HG02763 (cell line): ENCODE measurements around the gene MINDY4.

Experiments
- ATAC-seq: cut with Tn5 transposase; IDR thresholded peaks from one replicate; pipeline ENCODE4 v1.9.1; 2021; ENCODE audit warnings: mild to moderate bottlenecking, moderate library complexity; ENCODE audit not compliant: unreplicated experiment

Gene MINDY4

GRCh38 chr7:30925913-30926312 lies 154.7 kb downstream of the MINDY4 start:
- ATAC-seq = no peak

GRCh38 chr7:30926313-30926712 lies 155.1 kb downstream of the MINDY4 start:
- ATAC-seq = no peak

GRCh38 chr7:30927040-30927439 lies 155.8 kb downstream of the MINDY4 start:
- ATAC-seq = no peak

- no peak for ATAC-seq
Observed at GRCh38 chr7:30927559-30927958, 156.3 kb downstream of the MINDY4 start.

GRCh38 chr7:30928254-30928872 lies 157.1 kb downstream of the MINDY4 start:
- ATAC-seq = no peak

GRCh38 chr7:30929686-30930085 lies 158.5 kb downstream of the MINDY4 start:
- ATAC-seq = no peak

- no peak for ATAC-seq
Observed at GRCh38 chr7:30930621-30931020, 159.4 kb downstream of the MINDY4 start.

- ATAC-seq = no peak
Observed at GRCh38 chr7:30931161-30931928, 160.1 kb downstream of the MINDY4 start.

GRCh38 chr7:30931929-30932540 lies 160.8 kb downstream of the MINDY4 start:
- ATAC-seq = no peak

GRCh38 chr7:30932562-30932961 lies 161.3 kb downstream of the MINDY4 start:
- no peak for ATAC-seq

GRCh38 chr7:30933124-30933974 lies 162.1 kb downstream of the MINDY4 start:
- no peak for ATAC-seq

GRCh38 chr7:30934225-30934624 lies 163.0 kb downstream of the MINDY4 start:
- no peak for ATAC-seq

- no peak for ATAC-seq
Observed at GRCh38 chr7:30934732-30935568, 163.7 kb downstream of the MINDY4 start.

- ATAC-seq = no peak
Observed at GRCh38 chr7:30935569-30935877, 164.3 kb downstream of the MINDY4 start.

GRCh38 chr7:30936650-30937245 lies 165.5 kb downstream of the MINDY4 start:
- ATAC-seq = no peak

- ATAC-seq = no peak
Observed at GRCh38 chr7:30937416-30937815, 166.2 kb downstream of the MINDY4 start.

- peak; percentile 85 for ATAC-seq
Observed at GRCh38 chr7:30938435-30939316, 167.5 kb downstream of the MINDY4 start.

- ATAC-seq = no peak
Observed at GRCh38 chr7:30941582-30942323, 170.5 kb downstream of the MINDY4 start.
